HepG2 (cell line): ENCODE data around the gene ALDH4A1.

ENCODE experiments used
- BHLHE40 ChIP-seq: IDR thresholded peaks from 2 replicates; pipeline ENCODE4 v1.6.1; 2011; ENCODE audit warnings: low read length, improper control_type of control experiment
- CREB1 ChIP-seq, 2 experiments: fragments of 450-650 bp in 1 of 2; IDR thresholded peaks; 2 replicates each; pipeline ENCODE4 v1.6.1; 2016 to 2017; ENCODE audit warnings: control low read depth in 1 of 2, mild to moderate bottlenecking in 1 of 2, missing compliant biosample characterization in 1 of 2, missing genetic modification characterization in 1 of 2
- FOXJ3 ChIP-seq: sonication (generic); formaldehyde crosslinking; IDR thresholded peaks from 2 replicates; pipeline ENCODE4 v1.4.0; 2020; ENCODE audit warnings: missing genetic modification reagents, mild to moderate bottlenecking, borderline replicate concordance
- FOXK1 ChIP-seq: sonication (generic); formaldehyde crosslinking; IDR thresholded peaks from 2 replicates; pipeline ENCODE4 v1.4.0; 2020; ENCODE audit warnings: low read depth, missing genetic modification reagents, borderline replicate concordance
- HOMEZ ChIP-seq: IDR thresholded peaks from 2 replicates; pipeline ENCODE4 v1.6.1; 2016; ENCODE audit warnings: low read depth
- MAX ChIP-seq: IDR thresholded peaks from 2 replicates; pipeline ENCODE4 v1.6.1; 2012; ENCODE audit warnings: inconsistent platforms
- NR2F1 ChIP-seq, 2 experiments: fragments of 450-650 bp in 1 of 2; formaldehyde crosslinking in 1 of 2; IDR thresholded peaks; 2 replicates each; pipeline versions ENCODE4 v1.5.0 to v1.6.1; 2016 to 2020; ENCODE audit warnings: mild to moderate bottlenecking in 1 of 2, missing compliant biosample characterization in 1 of 2, missing genetic modification reagents in 1 of 2, moderate library complexity in 1 of 2

DNA sequence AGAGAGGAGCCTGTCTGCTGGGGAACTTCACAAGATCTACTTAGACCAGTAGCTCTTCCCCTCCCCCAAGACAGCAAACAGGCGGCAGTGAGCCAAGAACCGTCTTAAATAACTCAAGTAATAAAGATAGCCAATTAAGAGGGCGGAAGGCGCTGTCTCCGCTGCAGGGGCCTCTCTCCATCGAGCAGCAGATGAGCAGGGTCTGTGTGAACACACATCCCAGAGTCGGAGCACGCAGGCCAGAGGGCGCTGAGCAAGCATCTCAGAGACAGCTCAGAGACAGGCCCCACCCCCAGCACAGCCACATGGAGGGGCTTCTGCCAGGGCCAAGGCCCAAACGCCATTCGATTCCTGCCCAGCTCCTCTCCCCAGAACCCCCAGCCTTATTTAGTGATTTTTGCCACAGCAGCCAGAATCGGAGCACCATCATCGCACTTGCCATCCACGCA lies 43.1 kb upstream of the ALDH4A1 start:
- no peak for TF ChIP-seq FOXK1 (CRISPR knock-in tag)
- no peak for TF ChIP-seq NR2F1 (CRISPR knock-in tag; IDR thresholded peaks at IDR 0.05)
- no peak for TF ChIP-seq BHLHE40
- no peak for TF ChIP-seq FOXJ3
- TF ChIP-seq HOMEZ (CRISPR knock-in tag) = no peak
- TF ChIP-seq MAX = no peak
- TF ChIP-seq CREB1 (IDR thresholded peaks at IDR 0.05) = no peak
- no peak for TF ChIP-seq CREB1 (CRISPR knock-in tag; IDR thresholded peaks at IDR 0.05)
